SU-DHL-6 (cell line): ENCODE data around the gene EPC2.

Source experiments
- H2AFZ ChIP-seq: fragments of 200-600 bp; sonication (generic); 2 replicates; pipeline ENCODE4 v1.6.1; 2014; ENCODE audit warnings: low read depth, mild to moderate bottlenecking, moderate library complexity, mixed read lengths, antibody characterized with exemption, low read length; ENCODE audit not compliant: severe bottlenecking
- H3F3A ChIP-seq: fragments of 200-600 bp; shearing (Covaris generic); 2 replicates; pipeline ENCODE4 v1.6.0; 2016; ENCODE audit warnings: antibody characterized with exemption, mild to moderate bottlenecking; ENCODE audit not compliant: insufficient read depth
- H3K27ac ChIP-seq: fragments of 200-600 bp; sonication (generic); 2 replicates; pipeline ENCODE4 v1.5.1; 2016; ENCODE audit warnings: low read depth, mild to moderate bottlenecking, low read length, moderate library complexity, mixed read lengths
- H3K27me3 ChIP-seq: fragments of 200-600 bp; sonication (generic), shearing (Covaris generic); 2 replicates; pipeline ENCODE4 v1.6.0; 2014; ENCODE audit warnings: mild to moderate bottlenecking, low read length
- H3K36me3 ChIP-seq: fragments of 200-600 bp; sonication (generic); 2 replicates; pipeline ENCODE4 v1.6.1; 2014; ENCODE audit warnings: mild to moderate bottlenecking, low read length, mixed read lengths
- H3K4me2 ChIP-seq: fragments of 300-600, 200-600 bp; shearing (Covaris generic), sonication (generic); 2 replicates; pipeline ENCODE4 v1.6.0; 2014; ENCODE audit warnings: low read length, low read depth, mild to moderate bottlenecking; ENCODE audit not compliant: poor library complexity, severe bottlenecking
- H3K4me3 ChIP-seq: fragments of 200-600 bp; sonication (generic); 2 replicates; pipeline ENCODE4 v1.5.1; 2014; ENCODE audit warnings: antibody characterized with exemption, low read length, mild to moderate bottlenecking, mixed read lengths; ENCODE audit not compliant: insufficient read depth, poor library complexity, severe bottlenecking
- H3K79me2 ChIP-seq: fragments of 200-600 bp; sonication (generic); 2 replicates; pipeline ENCODE4 v1.6.1; 2014; ENCODE audit warnings: mild to moderate bottlenecking, low read length, moderate library complexity; ENCODE audit not compliant: insufficient read depth
- H3K9ac ChIP-seq: fragments of 200-600 bp; sonication (generic); 2 replicates; pipeline ENCODE4 v1.7.0; 2014; ENCODE audit warnings: mild to moderate bottlenecking, low read length
- H3K9me2 ChIP-seq: fragments of 200-600 bp; sonication (generic); replicated peaks from 2 replicates; pipeline ENCODE4 v1.6.1; 2014; ENCODE audit warnings: low read length; ENCODE audit not compliant: insufficient read depth
- H3K9me3 ChIP-seq: fragments of 200-600 bp; sonication (generic); 2 replicates; pipeline ENCODE4 v1.6.1; 2014; ENCODE audit warnings: low read length, mixed read lengths; ENCODE audit not compliant: insufficient read depth
- H4K20me1 ChIP-seq: fragments of 200-600 bp; sonication (generic); 2 replicates; pipeline ENCODE4 v1.6.1; 2014; ENCODE audit warnings: low read depth, mild to moderate bottlenecking, antibody characterized with exemption, low read length, moderate library complexity, mixed read lengths
- CTCF ChIP-seq: fragments of 200-600 bp; sonication (generic); IDR thresholded peaks from one replicate; pipeline ENCODE4 v1.5.1; 2017; ENCODE audit warnings: antibody characterized with exemption, mild to moderate bottlenecking, low read length, moderate library complexity; ENCODE audit not compliant: insufficient read depth, poor library complexity, severe bottlenecking
- EZH2phosphoT487 ChIP-seq: fragments of 200-600 bp; sonication (generic), shearing (Covaris generic); conservative IDR thresholded peaks from 2 replicates; pipeline ENCODE4 v1.6.1; 2018; ENCODE audit warnings: mild to moderate bottlenecking, antibody characterized with exemption, low read length, moderate library complexity, mixed read lengths

EPC2 gene

GRCh38 chr2:148614322-148615049 lies 30.1 kb upstream of the EPC2 start:
- H3K9me2 ChIP-seq = no peaks in the 10 kb centered on the region
- no peaks in the 10 kb centered on the region for H3K79me2 ChIP-seq
- TF ChIP-seq EZH2phosphoT487 = no peak
- TF ChIP-seq CTCF = no peak
- H4K20me1 ChIP-seq = no peaks in the 10 kb centered on the region
- H3K36me3 ChIP-seq = no peaks in the 10 kb centered on the region
- peak overlapping the region; percentile 17 for H2AFZ ChIP-seq
- peak overlapping the region; percentile 14 for H3K4me2 ChIP-seq
- H3K9ac ChIP-seq = no peak overlapping the region
- H3K27ac ChIP-seq = no peak overlapping the region
- no peaks in the 10 kb centered on the region for H3F3A ChIP-seq
- H3K4me3 ChIP-seq = no peak overlapping the region
- no peaks in the 10 kb centered on the region for H3K9me3 ChIP-seq
- no peaks in the 10 kb centered on the region for H3K27me3 ChIP-seq

GRCh38 chr2:148615381-148615841 lies 29.1 kb upstream of the EPC2 start:
- Histone ChIP-seq H3K4me3 (no peak overlapping the region), H3K36me3 (no peaks in the 10 kb centered on the region), H2AFZ (no peak overlapping the region), H3K27ac (no peak overlapping the region), H4K20me1 (no peaks in the 10 kb centered on the region), H3F3A (no peaks in the 10 kb centered on the region), H3K9ac (no peak overlapping the region), H3K79me2 (no peaks in the 10 kb centered on the region), H3K9me3 (no peaks in the 10 kb centered on the region), H3K4me2 (no peak overlapping the region), H3K9me2 (no peaks in the 10 kb centered on the region), H3K27me3 (no peaks in the 10 kb centered on the region)
- TF ChIP-seq CTCF = no peak
- no peak for TF ChIP-seq EZH2phosphoT487

- TF ChIP-seq EZH2phosphoT487 = no peak
- TF ChIP-seq CTCF = no peak
These were observed 27.9 kb upstream of the EPC2 start for GRCh38 chr2:148616662-148617061.

More at GRCh38 chr2:148616662-148617061, 27.9 kb upstream of the EPC2 start:
- H3K79me2 ChIP-seq = no peaks in the 10 kb centered on the region
- H3K9me3 ChIP-seq = no peaks in the 10 kb centered on the region
- H3K36me3 ChIP-seq = no peaks in the 10 kb centered on the region
- no peaks in the 10 kb centered on the region for H4K20me1 ChIP-seq
- no peak overlapping the region for H3K4me2 ChIP-seq
- H3K4me3 ChIP-seq = no peak overlapping the region
- no peaks in the 10 kb centered on the region for H3F3A ChIP-seq
- no peaks in the 10 kb centered on the region for H3K27me3 ChIP-seq
- H3K27ac ChIP-seq = no peak overlapping the region
- no peak overlapping the region for H3K9ac ChIP-seq
- H3K9me2 ChIP-seq = no peaks in the 10 kb centered on the region
- no peak overlapping the region for H2AFZ ChIP-seq
